H1 (cell line): ENCODE data around the gene RHBG. TPM values are rescaled to one million over a fixed set of nuclear protein-coding genes. Genes with fewer than 3 reads are reported as not detected.

ENCODE experiments used
- CEBPB ChIP-seq: IDR thresholded peaks from 2 replicates; pipeline ENCODE4 v1.6.1; 2012; ENCODE audit warnings: low read depth, low read length
- CHD1 ChIP-seq: IDR thresholded peaks from 2 replicates; pipeline ENCODE4 v1.6.1; 2012; ENCODE audit warnings: low read depth, low read length, improper control_type of control experiment
- CHD2 ChIP-seq: IDR thresholded peaks from 2 replicates; pipeline ENCODE4 v1.6.1; 2012; ENCODE audit warnings: low read length, improper control_type of control experiment
- POLR2A ChIP-seq, 2 experiments: IDR thresholded peaks; 1 replicate in 1 of 2; 2 replicates in 1 of 2; pipeline ENCODE4 v1.6.1; 2011; ENCODE audit warnings: low read depth in 2 of 2, low read length in 2 of 2, mild to moderate bottlenecking in 2 of 2; ENCODE audit errors: control extremely low read depth in 1 of 2
- SAP30 ChIP-seq: fragments of 300-600 bp; sonication (generic); IDR thresholded peaks from 2 replicates; pipeline ENCODE4 v1.7.1; 2012; ENCODE audit warnings: low read length, moderate library complexity, mild to moderate bottlenecking, inconsistent platforms; ENCODE audit not compliant: insufficient read depth, insufficient replicate concordance
- TEAD4 ChIP-seq: IDR thresholded peaks from 2 replicates; pipeline ENCODE4 v1.6.1; 2012; ENCODE audit warnings: low read depth, low read length, inconsistent platforms, mixed read lengths
- polyA plus RNA-seq, 7 experiments: library from polyadenylated mRNA; depleted of rRNA in 3 of 7; stranded (reverse) in 5 of 7; unstranded in 2 of 7; fragments of >200 nt in 5 of 7; fragments of 200-250 nt in 2 of 7; gene quantifications; 1 replicate in 5 of 7; 2 replicates in 1 of 7; 4 replicates in 1 of 7; pipeline versions ENCODE4 v1.2.1 to v1.2.3, GENCODE V29; 2011 to 2013; ENCODE audit warnings: missing spikeins in 2 of 7, mixed read lengths in 2 of 7
- total RNA-seq: library from RNA; stranded (reverse); fragmentation: NEBNext Ultra II Directional; extraction: Animal tissue kit (Norgen Biotek cat#: 25700); gene quantifications from 2 replicates; pipeline ENCODE4 v1.2.1, GENCODE V29; 2021

Gene RHBG
- total and polyA plus RNA-seq, 2 of the 8 experiments (the other 6 are each of a cell fraction or from before 2014, with no cell fraction given) = 2.6 to 2.7 TPM

DNA sequence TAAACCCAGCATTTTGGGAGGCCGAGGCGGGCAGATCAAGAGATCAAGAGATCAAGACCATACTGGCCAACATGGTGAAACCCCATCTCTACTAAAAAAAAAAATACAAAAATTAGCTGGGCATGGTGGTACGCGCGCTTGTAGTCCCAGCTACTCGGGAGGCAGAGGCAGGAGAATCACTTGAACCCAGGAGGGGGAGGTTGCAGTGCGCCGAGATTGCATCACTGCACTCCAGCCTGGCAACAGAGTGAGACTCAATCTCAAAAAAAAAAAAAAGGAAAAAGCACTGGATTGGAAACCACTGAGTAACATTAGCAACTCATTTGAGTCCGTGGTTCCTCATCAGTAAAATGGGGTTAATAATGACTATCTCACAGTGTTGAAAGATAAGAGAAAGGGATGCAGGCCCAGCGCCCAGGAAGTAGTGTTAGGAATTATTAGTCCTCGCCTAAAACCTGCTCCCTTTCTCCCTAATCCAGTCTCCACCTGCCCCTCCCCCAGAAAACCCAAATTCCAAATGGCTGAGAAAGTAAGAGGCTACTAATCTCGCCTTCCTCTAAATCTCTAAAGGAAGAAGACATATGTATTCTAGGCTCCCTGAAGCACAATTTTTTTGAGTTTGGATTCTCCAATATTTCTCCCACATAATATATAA is 49.5 kb downstream of the RHBG start (continued):
- no peak for TF ChIP-seq TEAD4
- no peak for TF ChIP-seq CHD2
- TF ChIP-seq POLR2A (IDR thresholded peaks at IDR 0.05; ENCODE audit: control extremely low read depth in 1 of 2, low read depth in 2 of 2, low read length in 2 of 2) = no peak
- no peak for TF ChIP-seq CEBPB
- TF ChIP-seq SAP30 = no peak
- no peak for TF ChIP-seq CHD1
